Liver (tissue), 9 donors: ENCODE measurements around the gene PKN2. TPM values are rescaled to one million over a fixed set of nuclear protein-coding genes. Genes with fewer than 3 reads are reported as not detected.

ENCODE experiments used
- DNase-seq: peaks from one replicate; pipeline ENCODE4 v3.0.0-alpha.2; 2017; ENCODE audit warnings: low spot score
- H3K27ac ChIP-seq, 2 donors: one replicate each; pipeline ENCODE4 v1.7.0; 2013; ENCODE audit warnings: inconsistent platforms in 2 of 2, low read length in 2 of 2, control low read depth in 1 of 2, low read depth in 1 of 2, mild to moderate bottlenecking in 1 of 2
- H3K27me3 ChIP-seq, 4 donors: one replicate each; pipeline versions ENCODE4 v1.6.1 to v1.7.0; 2013; ENCODE audit warnings: low read length in 3 of 4, inconsistent platforms in 1 of 4, mild to moderate bottlenecking in 1 of 4, moderate library complexity in 1 of 4; ENCODE audit not compliant: control insufficient read depth in 4 of 4, insufficient read depth in 4 of 4
- H3K36me3 ChIP-seq, 4 donors: one replicate each; pipeline versions ENCODE4 v1.6.1 to v1.7.0; 2013; ENCODE audit warnings: low read length in 3 of 4, mild to moderate bottlenecking in 3 of 4, low read depth in 1 of 4, moderate library complexity in 1 of 4; ENCODE audit not compliant: control insufficient read depth in 4 of 4, insufficient read depth in 3 of 4
- H3K4me1 ChIP-seq, 4 donors: one replicate each; pipeline versions ENCODE4 v1.6.1 to v1.7.0; 2013; ENCODE audit warnings: low read length in 3 of 4, mild to moderate bottlenecking in 3 of 4, moderate library complexity in 1 of 4; ENCODE audit not compliant: control insufficient read depth in 4 of 4, insufficient read depth in 4 of 4
- H3K4me3 ChIP-seq, 3 donors: one replicate each; pipeline versions ENCODE4 v1.6.1 to v1.7.0; 2013; ENCODE audit warnings: low read length in 3 of 3, control low read depth in 1 of 3, low read depth in 1 of 3, mild to moderate bottlenecking in 1 of 3
- H3K9ac ChIP-seq, 2 donors: one replicate each; pipeline ENCODE4 v1.7.0; 2013; ENCODE audit warnings: low read length in 2 of 2, mild to moderate bottlenecking in 2 of 2, moderate library complexity in 2 of 2, control low read depth in 1 of 2, low read depth in 1 of 2
- H3K9me3 ChIP-seq, 4 donors: one replicate each; pipeline versions ENCODE4 v1.6.1 to v1.7.0; 2013; ENCODE audit warnings: low read length in 3 of 4; ENCODE audit not compliant: control insufficient read depth in 4 of 4
- EGR1 ChIP-seq, 2 donors: IDR thresholded peaks; 2 replicates each; pipeline ENCODE4 v1.6.1; 2016 to 2018; ENCODE audit warnings: antibody characterized with exemption in 2 of 2, low read depth in 2 of 2
- FOXA1 ChIP-seq: IDR thresholded peaks from 2 replicates; pipeline ENCODE4 v1.6.1; 2016; ENCODE audit warnings: antibody characterized with exemption
- GABPA ChIP-seq, 2 donors: IDR thresholded peaks in 1 of 2; conservative IDR thresholded peaks in 1 of 2; 2 replicates each; pipeline ENCODE4 v1.6.1; 2016; ENCODE audit warnings: antibody characterized with exemption in 2 of 2, mild to moderate bottlenecking in 1 of 2, moderate library complexity in 1 of 2
- JUND ChIP-seq, 2 donors: IDR thresholded peaks; 2 replicates each; pipeline ENCODE4 v1.6.1; 2016; ENCODE audit warnings: antibody characterized with exemption in 2 of 2
- MAX ChIP-seq: IDR thresholded peaks from 2 replicates; pipeline ENCODE4 v1.6.1; 2016; ENCODE audit warnings: antibody characterized with exemption
- NR2F2 ChIP-seq: IDR thresholded peaks from 2 replicates; pipeline ENCODE4 v1.6.1; 2016; ENCODE audit warnings: antibody characterized with exemption
- RAD21 ChIP-seq, 2 donors: IDR thresholded peaks; 2 replicates each; pipeline ENCODE4 v1.6.1; 2016; ENCODE audit warnings: antibody characterized with exemption in 2 of 2, mild to moderate bottlenecking in 2 of 2
- RXRA ChIP-seq, 2 donors: IDR thresholded peaks; 2 replicates each; pipeline ENCODE4 v1.6.1; 2017 to 2018; ENCODE audit warnings: antibody characterized with exemption in 2 of 2, mild to moderate bottlenecking in 1 of 2
- SP1 ChIP-seq: IDR thresholded peaks from 2 replicates; pipeline ENCODE4 v1.6.1; 2018; ENCODE audit warnings: antibody characterized with exemption, mild to moderate bottlenecking
- TAF1 ChIP-seq: conservative IDR thresholded peaks from 2 replicates; pipeline ENCODE4 v1.6.1; 2016; ENCODE audit warnings: antibody characterized with exemption, mild to moderate bottlenecking
- YY1 ChIP-seq: IDR thresholded peaks from 2 replicates; pipeline ENCODE4 v1.6.1; 2016; ENCODE audit warnings: antibody characterized with exemption, mild to moderate bottlenecking
- WGBS: extraction: QIAGEN DNeasy Blood & Tissue Kit; methylation state at CpG from one replicate; pipeline ENCODE4 v1.1.7; 2013; 5-methylcytosine and 5-hydroxymethylcytosine counted together
- polyA plus RNA-seq, 2 donors: library from polyadenylated mRNA; stranded (reverse) in 1 of 2; unstranded in 1 of 2; fragments of 200-250 nt in 1 of 2; fragments of >200 nt in 1 of 2; fragmentation: Nextera tagmentation in 1 of 2; extraction: Ambion mirVana in 1 of 2; gene quantifications; one replicate each; pipeline versions ENCODE4 v1.2.1 to v1.2.3, GENCODE V29; 2013 to 2015
- total RNA-seq, 2 donors: library from RNA; depleted of rRNA; stranded (reverse); fragments of >200 nt; gene quantifications; one replicate each; pipeline ENCODE4 v1.2.3, GENCODE V29; 2014
- TF ChIP-seq, protein P1 (sequence below): fragments of 150-350 bp; IDR thresholded peaks from 2 replicates; pipeline ENCODE4 v1.5.1; 2017; ENCODE audit warnings: improper control_type of control experiment, low read depth, low read length; ENCODE audit not compliant: missing input control
- TF ChIP-seq, protein P2 (sequence below): IDR thresholded peaks from 2 replicates; pipeline ENCODE4 v1.6.1; 2016; ENCODE audit warnings: antibody characterized with exemption
- TF ChIP-seq, protein P3 (sequence below): IDR thresholded peaks from 2 replicates; pipeline ENCODE4 v1.6.1; 2016; ENCODE audit warnings: antibody characterized with exemption, mild to moderate bottlenecking
- donor health status: healthy.
- donor health status: healthy.
- donor health status: healthy.
- donor health status: healthy.
- donor health status: healthy.

The PKN2 gene
- total and polyA plus RNA-seq, 4 donors: 4.4 to 20.7 (median 13.3) TPM

DNA sequence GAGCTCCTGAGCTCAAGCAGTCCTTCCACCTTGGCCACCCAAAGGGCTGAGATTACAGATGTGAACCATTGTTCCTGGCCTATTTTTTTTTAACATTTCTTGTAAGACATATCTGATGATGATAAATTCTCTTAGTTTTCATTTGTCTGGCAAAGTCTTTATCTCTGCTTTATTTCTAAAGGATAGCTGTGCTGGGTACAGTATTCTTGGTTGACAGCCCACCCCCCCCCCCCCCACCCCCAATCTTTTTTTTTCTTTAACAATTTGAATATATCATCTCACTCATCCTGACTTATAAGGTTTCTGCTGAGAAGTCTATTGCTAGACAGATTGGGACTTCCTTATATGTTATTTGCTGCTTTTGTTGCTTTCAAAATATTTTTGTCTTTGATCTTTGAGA is 51.3 kb downstream of the PKN2 start:
- Histone ChIP-seq H3K9me3 (no peaks in the 10 kb centered on the region), H3K36me3 (no peaks in the 10 kb centered on the region), H3K9ac (no peak overlapping the region), H3K27me3 (no peaks in the 10 kb centered on the region), H3K27ac (no peak overlapping the region), H3K4me1 (peaks cover 0 to 14% (median 4%) of the 10 kb centered on the region in 4 donors), H3K4me3 (no peak overlapping the region)
- TF ChIP-seq JUND (IDR thresholded peaks at IDR 0.05) (no peak), RXRA (IDR thresholded peaks at IDR 0.05) (no peak)
- no peak for DNase-seq

GRCh38 chr1:88735909-88736308 is 51.8 kb downstream of the PKN2 start:
- no peak overlapping the region for H3K4me3 ChIP-seq
- H3K27me3 ChIP-seq: no peaks in the 10 kb centered on the region
- 96% methylated on average over 1 of the region's 1 CpG for WGBS
- H3K9ac ChIP-seq: no peak overlapping the region
- no peak for DNase-seq
- TF ChIP-seq JUND (IDR thresholded peaks at IDR 0.05): no peak
- no peak for TF ChIP-seq MAX
- no peak for TF ChIP-seq FOXA1
- TF ChIP-seq, protein P1, sequence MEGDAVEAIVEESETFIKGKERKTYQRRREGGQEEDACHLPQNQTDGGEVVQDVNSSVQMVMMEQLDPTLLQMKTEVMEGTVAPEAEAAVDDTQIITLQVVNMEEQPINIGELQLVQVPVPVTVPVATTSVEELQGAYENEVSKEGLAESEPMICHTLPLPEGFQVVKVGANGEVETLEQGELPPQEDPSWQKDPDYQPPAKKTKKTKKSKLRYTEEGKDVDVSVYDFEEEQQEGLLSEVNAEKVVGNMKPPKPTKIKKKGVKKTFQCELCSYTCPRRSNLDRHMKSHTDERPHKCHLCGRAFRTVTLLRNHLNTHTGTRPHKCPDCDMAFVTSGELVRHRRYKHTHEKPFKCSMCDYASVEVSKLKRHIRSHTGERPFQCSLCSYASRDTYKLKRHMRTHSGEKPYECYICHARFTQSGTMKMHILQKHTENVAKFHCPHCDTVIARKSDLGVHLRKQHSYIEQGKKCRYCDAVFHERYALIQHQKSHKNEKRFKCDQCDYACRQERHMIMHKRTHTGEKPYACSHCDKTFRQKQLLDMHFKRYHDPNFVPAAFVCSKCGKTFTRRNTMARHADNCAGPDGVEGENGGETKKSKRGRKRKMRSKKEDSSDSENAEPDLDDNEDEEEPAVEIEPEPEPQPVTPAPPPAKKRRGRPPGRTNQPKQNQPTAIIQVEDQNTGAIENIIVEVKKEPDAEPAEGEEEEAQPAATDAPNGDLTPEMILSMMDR: no peak
- no peak for TF ChIP-seq NR2F2
- TF ChIP-seq GABPA (IDR thresholded peaks at IDR 0.05 in 1 of 2, conservative IDR thresholded peaks at IDR 0.05 in 1 of 2): no peak
- TF ChIP-seq TAF1: no peak
- TF ChIP-seq, protein P2, sequence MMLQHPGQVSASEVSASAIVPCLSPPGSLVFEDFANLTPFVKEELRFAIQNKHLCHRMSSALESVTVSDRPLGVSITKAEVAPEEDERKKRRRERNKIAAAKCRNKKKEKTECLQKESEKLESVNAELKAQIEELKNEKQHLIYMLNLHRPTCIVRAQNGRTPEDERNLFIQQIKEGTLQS: no peak
- TF ChIP-seq RAD21 (IDR thresholded peaks at IDR 0.05): no peak
- no peak for TF ChIP-seq EGR1 (IDR thresholded peaks at IDR 0.05; ENCODE audit: low read depth in 2 of 2)
- no peak for TF ChIP-seq YY1
- TF ChIP-seq SP1: no peak
- H3K27ac ChIP-seq: no peak overlapping the region
- H3K36me3 ChIP-seq: no peaks in the 10 kb centered on the region
- peaks cover 0 to 9% (median 4%) of the 10 kb centered on the region in 4 donors for H3K4me1 ChIP-seq
- H3K9me3 ChIP-seq: no peaks in the 10 kb centered on the region

DNA sequence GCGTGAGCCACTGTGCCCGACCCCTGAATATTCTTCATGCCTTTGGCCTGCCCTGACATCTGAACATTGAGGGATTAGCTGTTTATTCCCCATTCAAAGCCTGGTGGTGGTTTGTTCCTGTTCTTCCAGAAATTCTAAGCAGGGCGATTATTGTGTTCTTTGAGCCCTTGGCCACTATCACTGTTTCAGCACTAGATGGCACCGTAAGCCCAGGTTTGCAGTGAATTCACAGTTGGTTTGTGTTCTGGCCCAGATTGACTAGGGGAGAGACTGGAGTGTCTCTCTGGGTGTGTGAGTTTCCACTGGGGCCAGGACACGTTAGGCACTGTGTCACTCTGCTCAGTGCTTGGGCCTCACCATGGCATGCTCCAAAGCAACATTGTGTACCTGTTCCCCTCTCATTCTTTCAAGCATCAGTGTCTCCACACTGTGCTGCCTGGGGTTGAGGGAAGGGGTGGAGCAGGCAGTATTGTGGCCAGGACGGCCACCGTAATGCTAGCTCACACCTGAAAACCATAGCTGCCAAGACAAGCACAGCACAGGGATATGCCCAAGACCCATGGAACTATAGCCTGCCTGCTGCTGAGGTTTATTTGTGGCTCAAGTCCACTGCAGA is 52.7 kb downstream of the PKN2 start:
- H3K36me3 ChIP-seq: no peaks in the 10 kb centered on the region
- WGBS: 92% methylated on average over 7 of the region's 7 CpGs
- no peaks in the 10 kb centered on the region for H3K27me3 ChIP-seq
- no peaks in the 10 kb centered on the region for H3K9me3 ChIP-seq
- DNase-seq: no peak
- peaks cover 0 to under 1% (median 0%) of the 10 kb centered on the region in 4 donors for H3K4me1 ChIP-seq
- TF ChIP-seq, protein P3, sequence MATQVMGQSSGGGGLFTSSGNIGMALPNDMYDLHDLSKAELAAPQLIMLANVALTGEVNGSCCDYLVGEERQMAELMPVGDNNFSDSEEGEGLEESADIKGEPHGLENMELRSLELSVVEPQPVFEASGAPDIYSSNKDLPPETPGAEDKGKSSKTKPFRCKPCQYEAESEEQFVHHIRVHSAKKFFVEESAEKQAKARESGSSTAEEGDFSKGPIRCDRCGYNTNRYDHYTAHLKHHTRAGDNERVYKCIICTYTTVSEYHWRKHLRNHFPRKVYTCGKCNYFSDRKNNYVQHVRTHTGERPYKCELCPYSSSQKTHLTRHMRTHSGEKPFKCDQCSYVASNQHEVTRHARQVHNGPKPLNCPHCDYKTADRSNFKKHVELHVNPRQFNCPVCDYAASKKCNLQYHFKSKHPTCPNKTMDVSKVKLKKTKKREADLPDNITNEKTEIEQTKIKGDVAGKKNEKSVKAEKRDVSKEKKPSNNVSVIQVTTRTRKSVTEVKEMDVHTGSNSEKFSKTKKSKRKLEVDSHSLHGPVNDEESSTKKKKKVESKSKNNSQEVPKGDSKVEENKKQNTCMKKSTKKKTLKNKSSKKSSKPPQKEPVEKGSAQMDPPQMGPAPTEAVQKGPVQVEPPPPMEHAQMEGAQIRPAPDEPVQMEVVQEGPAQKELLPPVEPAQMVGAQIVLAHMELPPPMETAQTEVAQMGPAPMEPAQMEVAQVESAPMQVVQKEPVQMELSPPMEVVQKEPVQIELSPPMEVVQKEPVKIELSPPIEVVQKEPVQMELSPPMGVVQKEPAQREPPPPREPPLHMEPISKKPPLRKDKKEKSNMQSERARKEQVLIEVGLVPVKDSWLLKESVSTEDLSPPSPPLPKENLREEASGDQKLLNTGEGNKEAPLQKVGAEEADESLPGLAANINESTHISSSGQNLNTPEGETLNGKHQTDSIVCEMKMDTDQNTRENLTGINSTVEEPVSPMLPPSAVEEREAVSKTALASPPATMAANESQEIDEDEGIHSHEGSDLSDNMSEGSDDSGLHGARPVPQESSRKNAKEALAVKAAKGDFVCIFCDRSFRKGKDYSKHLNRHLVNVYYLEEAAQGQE: no peak
- TF ChIP-seq, protein P1: peak; percentile 63
- peak; percentile 75 to 92 for TF ChIP-seq RAD21 (IDR thresholded peaks at IDR 0.05)
- H3K4me3 ChIP-seq: no peak overlapping the region
- H3K9ac ChIP-seq: no peak overlapping the region
- no peak overlapping the region for H3K27ac ChIP-seq
